NCI-H748 treated with DMSO at 0.1 percent for 48 hours (cell line): ENCODE results near the gene ADCK2.
A peak's percentile ranks its signal among the peaks of the same experiment; 100 is the strongest.
"Not testable (repeated sequence)": the region's sequence is repeated elsewhere in the genome, so short reads cannot be mapped to it uniquely, and the experiment has no call there.

Experiments used
- DNase-seq: peaks from one replicate; lab custom pipeline; 2025; lab: John Stamatoyannopoulos, UW

The ADCK2 gene

GRCh38 chr7:140646931-140647647 lies 25.7 kb upstream of the ADCK2 start:
- peak; percentile 52 for DNase-seq

GRCh38 chr7:140649556-140650205 lies 23.1 kb upstream of the ADCK2 start:
- no peak for DNase-seq

GRCh38 chr7:140650367-140650766 lies 22.4 kb upstream of the ADCK2 start:
- no peak for DNase-seq

DNA sequence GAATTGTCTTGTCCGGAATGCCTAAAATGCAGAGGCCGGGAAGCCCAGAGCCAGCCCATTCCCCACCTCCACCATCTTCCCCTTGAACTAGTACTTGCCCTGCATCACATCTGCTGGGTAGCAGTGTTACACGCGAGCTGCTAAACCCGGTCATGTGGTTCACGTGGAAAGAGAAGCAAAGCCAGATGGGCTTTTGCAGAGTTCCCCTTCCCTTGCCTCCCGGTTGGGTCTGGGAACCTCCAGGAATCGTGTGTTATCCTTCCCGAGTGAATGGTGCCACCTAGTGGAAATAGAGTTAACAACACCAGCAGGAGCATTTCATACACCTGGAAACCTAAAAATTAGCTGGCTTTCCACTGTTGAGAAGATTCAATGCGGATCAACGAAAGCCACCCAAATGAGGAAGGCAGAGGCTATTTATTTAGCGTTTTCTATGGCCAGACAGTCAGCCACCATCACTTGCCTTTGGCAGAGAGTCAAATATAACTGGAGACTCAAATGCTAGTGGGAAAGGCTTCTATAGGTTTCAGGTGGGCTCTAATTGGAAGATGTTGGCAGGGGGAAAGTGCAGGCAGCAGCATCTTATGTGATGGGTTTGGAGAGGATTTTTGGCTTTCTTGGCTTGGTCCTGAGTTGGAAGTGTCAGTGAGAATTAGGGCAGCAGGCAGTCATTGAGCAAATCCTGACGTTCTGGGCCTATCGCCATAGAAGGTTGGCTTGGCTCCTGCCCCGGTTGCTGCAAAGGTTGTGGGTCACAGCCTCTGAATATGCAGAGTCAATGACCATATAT lies 19.2 kb upstream of the ADCK2 start:
- DNase-seq, result peak; percentile 61

- DNase-seq, result no peak
These were observed 18.7 kb upstream of the ADCK2 start for GRCh38 chr7:140654109-140654387.

- DNase-seq, result no peak
These were observed 18.1 kb upstream of the ADCK2 start for GRCh38 chr7:140654661-140655060.

DNA sequence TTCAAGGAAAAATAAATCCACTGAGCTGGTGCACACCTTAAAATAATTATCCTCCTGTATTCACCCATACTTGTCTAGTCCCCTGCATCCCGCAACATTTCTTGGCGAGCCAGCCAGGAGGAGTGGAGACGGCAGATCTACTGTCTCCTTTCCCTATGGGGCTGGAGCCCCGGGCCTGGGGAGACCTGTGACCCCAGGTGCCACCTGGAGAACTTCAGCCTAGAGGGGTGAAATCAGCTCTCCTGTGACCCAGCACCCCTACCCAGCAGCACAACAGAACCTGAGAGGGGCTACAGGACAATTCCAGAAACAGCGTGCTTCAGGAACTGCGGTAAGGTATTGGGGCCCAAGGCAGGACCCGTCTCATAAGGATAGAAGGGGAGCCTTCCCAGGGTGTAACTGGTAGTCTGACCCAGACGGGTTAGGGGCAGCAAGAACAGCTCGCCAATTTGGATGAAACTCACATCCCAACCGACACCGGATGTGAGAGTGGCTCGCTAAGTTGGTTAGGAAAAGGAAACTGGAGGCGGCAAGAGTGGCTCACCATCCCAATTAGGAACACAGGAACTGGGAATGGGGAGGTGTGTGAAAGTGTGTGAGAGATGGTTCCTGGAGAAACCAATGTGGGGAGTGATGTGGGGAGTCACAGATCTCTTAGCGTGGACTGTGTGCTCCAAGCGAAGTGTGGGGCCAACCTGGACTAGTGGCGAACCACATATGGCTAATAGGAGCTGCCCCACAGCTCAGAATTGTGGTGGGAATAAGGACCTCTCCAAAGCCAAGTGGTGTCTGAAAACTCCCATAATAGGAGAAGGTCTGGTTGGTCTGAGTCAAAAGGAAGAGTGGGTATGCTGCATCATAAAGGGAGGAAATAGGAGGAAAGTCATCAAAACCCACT lies 17.0 kb upstream of the ADCK2 start:
- no peak for DNase-seq

GRCh38 chr7:140656548-140657515 lies 15.9 kb upstream of the ADCK2 start:
- no peak for DNase-seq

GRCh38 chr7:140657891-140658290 lies 14.9 kb upstream of the ADCK2 start:
- no peak for DNase-seq

DNA sequence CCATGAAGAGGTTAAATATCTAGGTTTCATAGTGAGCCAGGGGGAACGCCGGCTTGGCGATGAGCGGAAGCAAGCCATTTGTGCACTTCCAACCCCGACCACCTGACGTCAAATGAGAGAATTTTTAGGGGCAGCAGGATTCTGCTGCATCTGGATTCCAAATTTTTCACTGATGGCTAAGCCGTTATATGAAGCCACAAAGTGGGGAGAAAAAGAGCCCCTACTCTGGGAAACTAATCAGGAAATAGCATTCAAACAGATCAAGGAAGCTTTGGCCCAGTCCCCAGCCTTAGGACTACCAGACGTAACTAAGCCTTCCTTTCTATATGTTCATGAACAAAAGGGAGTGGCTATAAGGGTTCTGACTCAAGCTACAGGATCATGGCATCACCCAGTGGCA lies 12.9 kb upstream of the ADCK2 start:
- DNase-seq, result no peak

DNA sequence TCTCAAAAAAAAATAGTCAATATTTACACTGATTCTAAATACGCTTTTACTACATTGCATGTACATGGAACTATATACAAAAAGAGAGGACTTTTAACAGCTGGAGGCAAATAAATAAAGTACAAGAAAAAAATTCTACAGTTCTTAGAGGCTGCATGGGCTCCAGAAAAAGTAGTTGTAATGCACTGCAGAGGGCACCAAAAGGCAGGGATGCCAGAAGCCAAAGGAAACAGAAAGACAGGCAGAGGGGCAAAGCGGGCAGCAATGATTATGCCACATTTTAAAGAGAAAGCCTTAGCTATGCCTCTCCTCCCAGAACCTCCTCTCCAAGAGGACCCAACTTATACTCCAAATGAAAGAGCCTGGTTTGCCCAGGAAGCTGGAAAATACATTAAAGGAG lies 11.6 kb upstream of the ADCK2 start:
- DNase-seq, result no peak

GRCh38 chr7:140662938-140663337 lies 9.8 kb upstream of the ADCK2 start:
- not testable (repeated sequence) for DNase-seq

- no peak for DNase-seq
These were observed 5.3 kb upstream of the ADCK2 start for GRCh38 chr7:140667476-140667875.

DNA sequence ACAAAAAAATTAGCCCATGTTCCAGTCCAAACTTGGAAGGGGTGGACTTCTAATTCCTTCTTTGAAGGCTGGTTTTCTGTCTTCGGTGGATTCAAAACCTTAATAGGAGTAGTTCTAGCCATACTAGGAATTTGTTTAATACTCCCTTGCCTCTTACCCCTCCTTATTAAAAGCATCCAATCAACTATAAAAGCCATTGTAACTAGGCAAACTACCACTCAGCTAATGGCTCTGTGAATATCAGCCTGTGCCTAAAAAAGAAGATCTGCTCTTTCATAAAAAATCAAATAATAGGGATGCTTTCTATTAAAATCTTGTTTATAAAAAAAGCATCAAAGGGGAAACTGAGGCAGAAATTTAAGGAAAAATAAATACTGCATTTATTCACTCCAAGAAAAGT lies 4.1 kb upstream of the ADCK2 start:
- no peak for DNase-seq

GRCh38 chr7:140669352-140669751 lies 3.4 kb upstream of the ADCK2 start:
- DNase-seq, result no peak

- DNase-seq, result not testable (repeated sequence)
These were observed 2.9 kb upstream of the ADCK2 start for GRCh38 chr7:140669862-140670261.

DNA sequence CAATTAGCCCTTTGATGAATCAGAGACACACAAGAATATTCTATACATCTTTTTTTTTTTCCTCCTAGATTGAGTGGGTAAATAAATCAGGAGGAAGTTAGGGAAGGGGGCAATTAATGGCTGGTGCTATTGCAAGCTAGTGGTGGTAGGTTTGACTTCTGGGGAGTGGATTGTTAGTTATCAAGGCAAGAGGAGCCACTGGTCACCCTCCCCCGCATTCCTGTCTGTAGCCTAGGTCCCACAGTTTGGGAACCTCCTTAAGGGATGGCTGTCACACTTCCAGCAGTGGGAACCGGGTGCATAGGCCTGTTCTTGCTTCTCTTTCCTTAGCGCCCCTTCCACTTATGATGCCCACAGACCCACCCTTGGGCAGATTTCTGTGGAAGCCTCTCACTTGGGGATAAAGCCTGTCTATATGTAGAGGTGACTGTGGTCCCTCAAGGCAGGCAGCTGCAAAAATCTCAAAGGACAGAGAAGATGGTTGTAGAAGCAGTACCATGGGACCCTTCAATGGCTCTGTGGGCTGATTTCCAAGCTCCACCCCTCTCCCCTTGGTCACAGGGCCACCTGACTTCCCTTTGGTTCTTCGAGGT lies 2.3 kb upstream of the ADCK2 start:
- no peak for DNase-seq

DNA sequence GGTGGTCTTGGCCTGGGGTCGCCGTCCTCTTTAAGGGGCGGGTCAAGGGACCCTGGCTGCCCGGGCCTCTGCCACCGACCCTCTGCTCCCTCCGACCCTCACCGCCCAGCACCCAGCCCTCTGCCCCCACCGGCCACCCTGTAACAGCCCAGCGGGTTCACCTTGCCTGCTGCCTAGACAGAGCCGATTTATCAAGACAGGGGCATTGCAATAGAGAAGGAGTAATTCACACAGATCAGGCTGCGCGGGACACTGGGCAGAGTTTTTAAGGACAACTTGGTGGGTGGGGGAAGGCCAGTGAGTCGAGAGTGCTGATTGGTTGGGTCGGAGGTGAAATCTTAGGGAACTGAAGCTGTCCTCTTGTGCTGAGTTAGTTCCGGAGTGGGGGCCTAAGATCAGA lies 779 bp upstream of the ADCK2 start:
- DNase-seq, result no peak

DNA sequence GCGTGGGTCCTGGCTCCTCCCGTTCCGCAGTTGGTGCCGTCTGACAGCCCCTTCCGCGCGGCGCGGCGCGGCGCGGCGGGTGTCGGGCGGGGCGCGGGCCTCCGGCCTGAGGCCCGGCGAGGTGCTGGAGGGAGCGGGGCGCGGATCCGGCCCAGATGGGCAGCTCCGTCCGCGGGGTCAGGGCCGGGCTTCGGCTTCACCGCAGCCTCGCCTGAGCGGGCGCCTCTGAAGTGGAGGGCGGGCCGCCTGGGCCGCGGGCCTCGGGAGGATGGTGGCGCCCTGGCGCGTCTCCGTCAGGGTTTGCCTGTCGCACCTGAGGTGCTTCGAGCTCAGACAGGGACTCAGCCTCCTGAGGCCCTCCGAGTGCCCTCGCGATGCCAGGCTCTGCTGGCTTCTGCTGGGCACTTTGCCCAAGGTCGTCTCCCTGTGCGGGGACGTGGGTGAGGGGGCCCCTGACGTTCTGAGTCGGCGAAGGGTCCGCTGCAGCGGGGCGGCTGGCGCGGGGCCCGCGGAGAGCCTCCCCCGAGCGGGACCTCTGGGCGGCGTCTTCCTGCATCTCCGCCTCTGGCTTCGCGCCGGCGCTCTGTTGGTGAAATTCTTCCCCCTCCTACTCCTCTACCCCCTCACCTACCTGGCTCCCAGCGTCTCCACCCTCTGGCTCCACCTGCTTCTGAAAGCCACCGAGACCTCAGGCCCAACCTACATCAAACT lies 473 bp downstream of the ADCK2 start:
- peak; percentile 41 for DNase-seq

DNA sequence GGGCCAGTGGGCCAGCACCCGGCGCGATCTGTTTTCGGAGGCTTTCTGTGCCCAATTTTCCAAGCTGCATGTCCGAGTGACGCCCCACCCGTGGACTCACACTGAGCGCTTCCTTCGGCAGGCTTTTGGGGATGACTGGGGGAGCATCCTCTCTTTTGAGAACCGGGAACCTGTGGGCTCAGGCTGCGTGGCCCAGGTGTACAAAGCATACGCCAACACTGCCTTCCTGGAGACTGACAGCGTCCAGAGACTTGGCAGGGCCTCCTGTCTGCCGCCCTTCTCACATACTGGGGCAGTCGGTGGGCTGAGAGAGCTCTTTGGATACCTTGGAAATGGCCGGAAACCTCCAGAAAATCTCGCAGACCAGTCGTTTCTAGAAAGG lies 1.0 kb downstream of the ADCK2 start:
- no peak for DNase-seq
